ENCODE measurements around the gene MAPK8. TPM values are rescaled to one million over a fixed set of nuclear protein-coding genes. Genes with fewer than 3 reads are reported as not detected.

MAPK8 gene
- polyA plus RNA-seq, 3 donors: 18.4 to 21.1 (median 18.5) TPM

DNA sequence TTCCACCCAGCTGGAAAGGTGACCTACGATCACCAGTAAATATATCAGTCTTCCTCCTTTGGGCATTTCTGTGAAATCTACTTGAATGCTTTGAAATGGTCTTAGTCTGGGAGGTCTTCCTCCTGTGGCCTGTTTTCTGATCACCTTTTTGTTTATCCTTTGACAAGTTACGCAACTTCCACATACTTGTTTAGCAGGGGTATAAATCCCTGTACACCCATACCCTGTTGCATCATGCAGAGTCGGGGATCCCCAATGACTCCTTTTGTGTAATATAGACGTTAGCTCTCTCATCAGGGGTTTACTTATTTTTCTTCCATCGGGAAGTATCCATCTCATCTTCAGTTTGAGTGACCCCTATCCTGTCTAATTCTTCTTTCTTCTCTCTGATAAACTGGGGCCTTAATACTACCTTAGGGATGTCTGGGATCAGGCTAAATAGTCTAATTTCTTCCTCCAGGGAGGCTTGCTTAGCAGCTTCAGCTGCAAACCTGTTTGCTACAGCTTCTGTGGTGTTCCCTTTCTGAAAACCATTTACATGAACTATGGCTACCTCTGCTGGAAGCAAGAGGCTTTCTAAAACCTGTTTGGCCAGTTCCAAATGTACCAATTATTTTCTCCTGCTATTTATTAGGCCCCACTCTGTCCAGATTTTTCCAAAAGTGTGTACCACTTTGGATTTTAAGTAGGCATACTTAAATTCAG is 25.8 kb downstream of the MAPK8 start:
- H3K4me1 Mint-ChIP-seq: no peaks in the 10 kb centered on the region
- Histone ChIP-seq H3K27ac (ENCODE audit: low read depth in 1 of 2, low read length in 2 of 2) (no peak overlapping the region), H3K4me2 (replicated peaks; ENCODE audit: extremely low read depth, low read length, poor library complexity, severe bottlenecking) (no peak overlapping the region), H3K9me3 (replicated peaks in 1 of 2; ENCODE audit: control insufficient read depth in 1 of 2, insufficient read depth in 1 of 2, low read length in 2 of 2) (no peaks in the 10 kb centered on the region), H3K79me2 (ENCODE audit: insufficient read depth, low read length) (peaks cover 14% of the 10 kb centered on the region), H4K20me1 (ENCODE audit: insufficient read depth, low read length) (peaks cover 12% of the 10 kb centered on the region), H3K36me3 (replicated peaks in 1 of 2; ENCODE audit: control insufficient read depth in 1 of 2, insufficient read depth in 2 of 2, low read length in 2 of 2) (peaks cover 0 to 29% of the 10 kb centered on the region in 2 donors), H3K4me3 (replicated peaks in 1 of 3; ENCODE audit: low read depth in 2 of 3, low read length in 3 of 3) (no peak overlapping the region), H3K9ac (ENCODE audit: insufficient read depth, low read length, poor library complexity, severe bottlenecking) (no peak overlapping the region), H2AFZ (ENCODE audit: insufficient read depth, low read depth, low read length, poor library complexity, severe bottlenecking) (no peak overlapping the region), H3K27me3 (ENCODE audit: control insufficient read depth in 2 of 2, insufficient read depth in 2 of 2, low read length in 2 of 2) (no peaks in the 10 kb centered on the region), H3K4me1 (ENCODE audit: control insufficient read depth in 1 of 2, insufficient read depth in 2 of 2, low read length in 2 of 2) (no peaks in the 10 kb centered on the region)
- WGBS (ENCODE audit: insufficient coverage): 100% methylated on average over 2 of the region's 5 CpGs
- DNase-seq: peak in 2 of 3 donors; percentile 7 to 50
- peaks cover 0 to 1% (median 0%) of the 10 kb centered on the region in 3 donors for H3K27me3 Mint-ChIP-seq (ENCODE audit: low read depth in 3 of 3)
- peaks cover 46% of the 10 kb centered on the region in 2 donors for H3K36me3 Mint-ChIP-seq
- no peak overlapping the region for H3K4me3 Mint-ChIP-seq
- peak overlapping the region in 1 of 7 donors; percentile 28 for H3K27ac Mint-ChIP-seq
- H3K9me3 Mint-ChIP-seq: peaks cover 0 to 17% (median 12%) of the 10 kb centered on the region in 7 donors
- TF ChIP-seq, protein P1, sequence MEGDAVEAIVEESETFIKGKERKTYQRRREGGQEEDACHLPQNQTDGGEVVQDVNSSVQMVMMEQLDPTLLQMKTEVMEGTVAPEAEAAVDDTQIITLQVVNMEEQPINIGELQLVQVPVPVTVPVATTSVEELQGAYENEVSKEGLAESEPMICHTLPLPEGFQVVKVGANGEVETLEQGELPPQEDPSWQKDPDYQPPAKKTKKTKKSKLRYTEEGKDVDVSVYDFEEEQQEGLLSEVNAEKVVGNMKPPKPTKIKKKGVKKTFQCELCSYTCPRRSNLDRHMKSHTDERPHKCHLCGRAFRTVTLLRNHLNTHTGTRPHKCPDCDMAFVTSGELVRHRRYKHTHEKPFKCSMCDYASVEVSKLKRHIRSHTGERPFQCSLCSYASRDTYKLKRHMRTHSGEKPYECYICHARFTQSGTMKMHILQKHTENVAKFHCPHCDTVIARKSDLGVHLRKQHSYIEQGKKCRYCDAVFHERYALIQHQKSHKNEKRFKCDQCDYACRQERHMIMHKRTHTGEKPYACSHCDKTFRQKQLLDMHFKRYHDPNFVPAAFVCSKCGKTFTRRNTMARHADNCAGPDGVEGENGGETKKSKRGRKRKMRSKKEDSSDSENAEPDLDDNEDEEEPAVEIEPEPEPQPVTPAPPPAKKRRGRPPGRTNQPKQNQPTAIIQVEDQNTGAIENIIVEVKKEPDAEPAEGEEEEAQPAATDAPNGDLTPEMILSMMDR (IDR thresholded peaks at IDR 0.05): no peak
- intact Hi-C loops (cut with micrococcal nuclease): no loop called here

DNA sequence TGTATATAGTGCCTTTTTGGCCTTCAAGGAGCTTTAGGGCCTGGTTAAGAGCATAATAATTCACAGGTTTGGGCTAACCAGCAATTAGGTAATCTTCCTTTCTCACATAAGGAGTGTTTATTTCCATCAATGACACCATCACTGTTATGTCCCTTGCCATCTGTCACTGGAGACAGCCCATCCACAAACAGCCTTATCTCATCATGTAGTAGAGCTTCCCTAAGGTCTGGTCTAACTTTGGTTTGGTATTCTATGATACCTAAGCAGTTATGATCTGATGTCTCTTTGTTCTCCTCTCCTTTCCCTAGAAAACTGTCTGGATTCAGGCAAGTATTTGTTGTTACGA is 26.4 kb downstream of the MAPK8 start:
- Histone ChIP-seq H3K4me2 (replicated peaks; ENCODE audit: extremely low read depth, low read length, poor library complexity, severe bottlenecking) (no peak overlapping the region), H3K36me3 (replicated peaks in 1 of 2; ENCODE audit: control insufficient read depth in 1 of 2, insufficient read depth in 2 of 2, low read length in 2 of 2) (peaks cover 0 to 29% of the 10 kb centered on the region in 2 donors), H3K27me3 (ENCODE audit: control insufficient read depth in 2 of 2, insufficient read depth in 2 of 2, low read length in 2 of 2) (no peaks in the 10 kb centered on the region), H3K9me3 (replicated peaks in 1 of 2; ENCODE audit: control insufficient read depth in 1 of 2, insufficient read depth in 1 of 2, low read length in 2 of 2) (no peaks in the 10 kb centered on the region), H3K27ac (ENCODE audit: low read depth in 1 of 2, low read length in 2 of 2) (no peak overlapping the region), H4K20me1 (ENCODE audit: insufficient read depth, low read length) (peaks cover 9% of the 10 kb centered on the region), H2AFZ (ENCODE audit: insufficient read depth, low read depth, low read length, poor library complexity, severe bottlenecking) (no peak overlapping the region), H3K9ac (ENCODE audit: insufficient read depth, low read length, poor library complexity, severe bottlenecking) (no peak overlapping the region), H3K79me2 (ENCODE audit: insufficient read depth, low read length) (peaks cover 14% of the 10 kb centered on the region), H3K4me1 (ENCODE audit: control insufficient read depth in 1 of 2, insufficient read depth in 2 of 2, low read length in 2 of 2) (no peaks in the 10 kb centered on the region), H3K4me3 (replicated peaks in 1 of 3; ENCODE audit: low read depth in 2 of 3, low read length in 3 of 3) (no peak overlapping the region)
- peaks cover 2 to 17% (median 15%) of the 10 kb centered on the region in 7 donors for H3K9me3 Mint-ChIP-seq
- H3K36me3 Mint-ChIP-seq: peaks cover 49 to 50% of the 10 kb centered on the region in 2 donors
- H3K4me1 Mint-ChIP-seq: no peaks in the 10 kb centered on the region
- no CpG with 5 or more reads among the region's 1 CpG for WGBS (ENCODE audit: insufficient coverage)
- H3K27me3 Mint-ChIP-seq (ENCODE audit: low read depth in 3 of 3): peaks cover 0 to 1% (median 0%) of the 10 kb centered on the region in 3 donors
- intact Hi-C loops (cut with micrococcal nuclease): no loop called here
- no peak overlapping the region for H3K27ac Mint-ChIP-seq
- no peak for DNase-seq
- no peak overlapping the region for H3K4me3 Mint-ChIP-seq
- TF ChIP-seq, protein P1 (IDR thresholded peaks at IDR 0.05): no peak
